OCI-LY1 (cell line): ENCODE results near the gene ING2.

Experiments used
- CTCF ChIP-seq: fragments of 200-600 bp; sonication (generic), shearing (Covaris generic); IDR thresholded peaks from 2 replicates; pipeline ENCODE4 v1.5.1; 2017; ENCODE audit warnings: mild to moderate bottlenecking, antibody characterized with exemption, low read length, moderate library complexity, mixed read lengths
- EZH2 ChIP-seq: fragments of 200-600 bp; sonication (generic), shearing (Covaris generic); IDR thresholded peaks from 2 replicates; pipeline ENCODE4 v1.8.0; 2017; ENCODE audit warnings: borderline replicate concordance, mixed run types, mild to moderate bottlenecking, antibody characterized with exemption, low read length, moderate library complexity, mixed read lengths

GRCh38 chr4:183483997-183484396 lies 20.9 kb upstream of the ING2 start:
- TF ChIP-seq CTCF, result no peak
- no peak for TF ChIP-seq EZH2
